ENCODE measurements around the gene C5. TPM values are rescaled to one million over a fixed set of nuclear protein-coding genes. Genes with fewer than 3 reads are reported as not detected.
A peak's percentile ranks its signal among the peaks of the same experiment; 100 is the strongest.

Gene C5
- total RNA-seq, 1 experiment from 2014 or later: 0.74 TPM

- Mint-ChIP-seq H3K27me3 (ENCODE audit: low read depth) (no peaks in the 10 kb centered on the region), H3K4me1 (peaks cover 36 to 55% of the 10 kb centered on the region in 2 experiments), H3K4me3 (no peak overlapping the region), H3K27ac (peak overlapping the region in 1 of 3 experiments; percentile 20; a peak in 3 of 7 replicates), H3K36me3 (ENCODE audit: insufficient read depth in 1 of 3, low read depth in 3 of 3) (peaks cover 0 to 6% (median 5%) of the 10 kb centered on the region in 3 experiments; a peak in 3 of 7 replicates), H3K9me3 (peaks cover 0 to 4% of the 10 kb centered on the region in 2 experiments; a peak in 1 of 5 replicates)
- no CpG with 5 or more reads among the region's 6 CpGs for whole genome bisulfite sequencing (ENCODE audit: extremely low coverage, insufficient read length, low lambda C conversion rate)
- Histone ChIP-seq H2AFZ (ENCODE audit: low read length) (no peak overlapping the region), H3K18ac (ENCODE audit: insufficient read length, low read depth, low read length) (no peak overlapping the region), H3K14ac (ENCODE audit: insufficient read depth, low read length) (no peak overlapping the region), H2AK5ac (ENCODE audit: insufficient read length, low read length) (no peak overlapping the region), H3K23me2 (ENCODE audit: insufficient read length, low read depth, low read length, poor library complexity, severe bottlenecking) (no peaks in the 10 kb centered on the region), H4K20me1 (ENCODE audit: control insufficient read depth, insufficient read depth, insufficient read length) (no peaks in the 10 kb centered on the region), H2BK5ac (ENCODE audit: insufficient read length, low read length) (no peak overlapping the region), H3T11ph (ENCODE audit: low read length) (no peak overlapping the region), H3K4ac (ENCODE audit: low read depth, low read length) (no peak overlapping the region), H3K4me1 (ENCODE audit: insufficient read depth, low read length) (peaks cover 3% of the 10 kb centered on the region; the same call in 1 of the 2 replicates), H3K23ac (ENCODE audit: insufficient read length, low read depth, low read length) (no peak overlapping the region), H3K9ac (ENCODE audit: extremely low read depth, insufficient read length, low read length) (no peak overlapping the region), H2BK20ac (ENCODE audit: low read depth, low read length, poor library complexity, severe bottlenecking) (no peak overlapping the region), H3K4me2 (ENCODE audit: insufficient read depth, insufficient read length, low read length) (no peak overlapping the region), H2BK12ac (ENCODE audit: insufficient read length, low read depth, low read length) (no peak overlapping the region), H3K27ac (ENCODE audit: insufficient read length, low read depth, low read length) (no peak overlapping the region), H3K56ac (ENCODE audit: insufficient read length, low read depth, low read length) (no peak overlapping the region), H3K27me3 (ENCODE audit: insufficient read depth, low read length) (no peaks in the 10 kb centered on the region), H2BK120ac (ENCODE audit: low read depth, low read length, poor library complexity, severe bottlenecking) (no peak overlapping the region), H4K8ac (replicated peaks; ENCODE audit: insufficient read length, low read depth, low read length) (no peak overlapping the region), H4K91ac (ENCODE audit: insufficient read length, low read depth, low read length) (no peak overlapping the region), H3K9me3 (ENCODE audit: control insufficient read depth, low read depth, low read length) (no peaks in the 10 kb centered on the region), H2BK15ac (ENCODE audit: low read depth, low read length) (no peak overlapping the region), H3K79me1 (ENCODE audit: insufficient read depth, low read depth, low read length, poor library complexity, severe bottlenecking) (no peaks in the 10 kb centered on the region), H3K79me2 (ENCODE audit: insufficient read depth, low read length) (no peaks in the 10 kb centered on the region), H4K5ac (ENCODE audit: insufficient read length, low read depth, low read length) (no peak overlapping the region)
- no peak for DNase-seq
- no peak for TF ChIP-seq CTCF (conservative IDR thresholded peaks at IDR 0.05)
Measured at GRCh38 chr9:120919843-120920805, 130.0 kb downstream of the C5 start.

All from H9 (cell line).